Right kidney (tissue), 9 donors: Measurements from ENCODE around the gene FARSB.
"Not testable (repeated sequence)": the region's sequence is repeated elsewhere in the genome, so short reads cannot be mapped to it uniquely, and the experiment has no call there.

Experiments
- DNase-seq: peaks from one replicate; pipeline ENCODE4 v3.0.0-alpha.2; 2016
- long read RNA-seq, 8 donors: transcript quantifications; one replicate each; lab custom pipeline, GENCODE V29; 2026

Gene FARSB
- long read RNA-seq, donor 1, transcript FARSB-201 (17 exons, 3,369 nt) = major isoform, 11 of 19 reads
- long read RNA-seq, donor 1, partial matches to known transcripts = 8 of 19 reads
- long read RNA-seq, donor 1, other reads (novel, unspliced or antisense) = 0 of 19 reads
- long read RNA-seq, donor 2, transcript FARSB-201 (17 exons, 3,369 nt) = major isoform, 6 of 6 reads
- long read RNA-seq, donor 2, partial matches to known transcripts = 0 of 6 reads
- long read RNA-seq, donor 2, other reads (novel, unspliced or antisense) = 0 of 6 reads
- long read RNA-seq, donor 3, partial matches to known transcripts = 0 of 2 reads
- long read RNA-seq, donor 3, other reads (novel, unspliced or antisense) = 0 of 2 reads
- long read RNA-seq, donor 4, transcript FARSB-201 (17 exons, 3,369 nt) = major isoform, 10 of 19 reads
- long read RNA-seq, donor 4, partial matches to known transcripts = 9 of 19 reads
- long read RNA-seq, donor 4, other reads (novel, unspliced or antisense) = 0 of 19 reads
- long read RNA-seq, donor 5, transcript FARSB-201 (17 exons, 3,369 nt) = major isoform, 15 of 15 reads
- long read RNA-seq, donor 5, partial matches to known transcripts = 0 of 15 reads
- long read RNA-seq, donor 5, other reads (novel, unspliced or antisense) = 0 of 15 reads
- long read RNA-seq, donor 6, transcript FARSB-201 (17 exons, 3,369 nt) = major isoform, 5 of 10 reads
- long read RNA-seq, donor 6, partial matches to known transcripts = 5 of 10 reads
- long read RNA-seq, donor 6, other reads (novel, unspliced or antisense) = 0 of 10 reads
- long read RNA-seq, donor 7, transcript FARSB-201 (17 exons, 3,369 nt) = major isoform, 9 of 16 reads
- long read RNA-seq, donor 7, partial matches to known transcripts = 7 of 16 reads
- long read RNA-seq, donor 7, other reads (novel, unspliced or antisense) = 0 of 16 reads
- long read RNA-seq, donor 8, partial matches to known transcripts = 0 of 3 reads
- long read RNA-seq, donor 8, other reads (novel, unspliced or antisense) = 0 of 3 reads

- DNase-seq = peak; percentile 96
Observed at GRCh38 chr2:222655787-222656525, at the start of gene FARSB. Gene FARSB (minus strand): TSS chr2:222656092. CDS start chr2:222656073, 19 bp downstream.

- DNase-seq = no peak
Observed at GRCh38 chr2:222703886-222704285, 48.0 kb upstream of the FARSB start.

GRCh38 chr2:222703091-222703490 lies 47.2 kb upstream of the FARSB start:
- DNase-seq = no peak

- DNase-seq = no peak
Observed at GRCh38 chr2:222701721-222702131, 45.8 kb upstream of the FARSB start.

- no peak for DNase-seq
Observed at GRCh38 chr2:222701233-222701632, 45.3 kb upstream of the FARSB start.

GRCh38 chr2:222698276-222698675 lies 42.4 kb upstream of the FARSB start:
- no peak for DNase-seq

- no peak for DNase-seq
Observed at GRCh38 chr2:222693837-222694236, 37.9 kb upstream of the FARSB start.

GRCh38 chr2:222693413-222693812 lies 37.5 kb upstream of the FARSB start:
- DNase-seq = not testable (repeated sequence)

- DNase-seq = peak; percentile 39
Observed at GRCh38 chr2:222690564-222691200, 34.8 kb upstream of the FARSB start.

- no peak for DNase-seq
Observed at GRCh38 chr2:222689322-222689721, 33.4 kb upstream of the FARSB start.

GRCh38 chr2:222688917-222689316 lies 33.0 kb upstream of the FARSB start:
- DNase-seq = no peak

- DNase-seq = no peak
Observed at GRCh38 chr2:222686086-222686750, 30.3 kb upstream of the FARSB start.

GRCh38 chr2:222683805-222684204 lies 27.9 kb upstream of the FARSB start:
- DNase-seq = no peak

GRCh38 chr2:222677981-222678380 lies 22.1 kb upstream of the FARSB start:
- no peak for DNase-seq

GRCh38 chr2:222673883-222674282 lies 18.0 kb upstream of the FARSB start:
- no peak for DNase-seq

- no peak for DNase-seq
Observed at GRCh38 chr2:222673273-222673672, 17.4 kb upstream of the FARSB start.

- no peak for DNase-seq
Observed at GRCh38 chr2:222672068-222672401, 16.1 kb upstream of the FARSB start.

- DNase-seq = peak; percentile 77
Observed at GRCh38 chr2:222671259-222672067, 15.6 kb upstream of the FARSB start, which contains the start of gene MOGAT1. Gene MOGAT1 (plus strand): TSS chr2:222671658. CDS start chr2:222671786, 128 bp downstream.

- DNase-seq = no peak
Observed at GRCh38 chr2:222670191-222671038, 14.5 kb upstream of the FARSB start.
